Large intestine (tissue), 3 donors: ENCODE measurements around the gene SORBS2. TPM values are rescaled to one million over a fixed set of nuclear protein-coding genes. Genes with fewer than 3 reads are reported as not detected.

Experiments
- DNase-seq, 2 donors: peaks; one replicate each; pipeline versions ENCODE4 v3.0.0 to v3.0.0-alpha.2; 2013
- H3K27ac ChIP-seq: one replicate; pipeline ENCODE4 v1.5.1; 2013; ENCODE audit warnings: low read length
- H3K27me3 ChIP-seq: 2 replicates; pipeline ENCODE4 v1.6.1; 2013; ENCODE audit warnings: low read length; ENCODE audit not compliant: control insufficient read depth, insufficient read depth
- H3K36me3 ChIP-seq: 2 replicates; pipeline ENCODE4 v1.6.1; 2013; ENCODE audit warnings: low read length; ENCODE audit not compliant: control insufficient read depth, insufficient read depth
- H3K4me1 ChIP-seq: one replicate; pipeline ENCODE4 v1.6.1; 2013; ENCODE audit warnings: low read length; ENCODE audit not compliant: control insufficient read depth, insufficient read depth
- H3K4me3 ChIP-seq: one replicate; pipeline ENCODE4 v1.5.1; 2013; ENCODE audit warnings: low read length
- H3K9me3 ChIP-seq: one replicate; pipeline ENCODE4 v1.6.1; 2013; ENCODE audit warnings: mild to moderate bottlenecking, low read depth, low read length, moderate library complexity; ENCODE audit not compliant: control insufficient read depth
- WGBS: methylation state at CpG from one replicate; pipeline ENCODE4 v1.1.5; 2013; ENCODE audit warnings: low lambda C conversion rate; ENCODE audit not compliant: insufficient coverage; 5-methylcytosine and 5-hydroxymethylcytosine counted together
- polyA plus RNA-seq: library from polyadenylated mRNA; unstranded; fragments of 120-200 nt; gene quantifications from one replicate; pipeline ENCODE4 v1.2.1, GENCODE V29; 2013

The SORBS2 gene
- polyA plus RNA-seq, 1 donor = 34.4 TPM

GRCh38 chr4:185730387-185730786 lies 81.6 kb downstream of the SORBS2 start:
- WGBS = no CpG with 5 or more reads among the region's 4 CpGs
- Histone ChIP-seq H3K27me3 (no peaks in the 10 kb centered on the region), H3K27ac (no peak overlapping the region), H3K9me3 (peaks cover 2% of the 10 kb centered on the region), H3K4me3 (no peak overlapping the region), H3K36me3 (peaks cover 7% of the 10 kb centered on the region), H3K4me1 (no peaks in the 10 kb centered on the region)
- DNase-seq = no peak

DNA sequence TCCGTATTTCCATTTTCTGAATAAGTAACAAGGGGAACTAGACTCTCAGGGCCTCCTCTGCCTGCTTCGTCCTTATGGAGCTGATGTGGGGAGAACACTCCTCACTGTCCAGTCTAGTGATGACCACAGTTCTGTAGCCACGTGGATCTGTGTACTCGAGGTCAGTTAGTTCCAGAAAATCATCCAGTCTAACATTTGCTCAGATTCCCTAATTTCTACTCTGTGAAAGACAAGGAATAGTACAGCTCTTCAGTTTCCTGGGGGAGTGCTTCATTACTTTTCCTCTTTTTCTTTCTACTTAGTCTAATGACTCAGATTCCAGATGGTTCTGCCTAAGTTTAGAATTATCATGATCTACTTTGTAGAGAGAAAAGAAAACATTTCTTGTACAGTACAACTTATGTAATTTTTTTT lies 82.6 kb downstream of the SORBS2 start:
- Histone ChIP-seq H3K27ac (no peak overlapping the region), H3K36me3 (peaks cover 7% of the 10 kb centered on the region), H3K9me3 (peaks cover 2% of the 10 kb centered on the region), H3K4me1 (no peaks in the 10 kb centered on the region), H3K4me3 (no peak overlapping the region), H3K27me3 (no peaks in the 10 kb centered on the region)
- no CpG with 5 or more reads among the region's 4 CpGs for WGBS
- DNase-seq = no peak

GRCh38 chr4:185728893-185729292 lies 83.1 kb downstream of the SORBS2 start:
- no peak for DNase-seq
- no peak overlapping the region for H3K27ac ChIP-seq
- WGBS = 100% methylated on average over 1 of the region's 2 CpGs
- no peaks in the 10 kb centered on the region for H3K4me1 ChIP-seq
- H3K36me3 ChIP-seq = peaks cover 7% of the 10 kb centered on the region
- H3K4me3 ChIP-seq = no peak overlapping the region
- H3K9me3 ChIP-seq = peaks cover 2% of the 10 kb centered on the region
- no peaks in the 10 kb centered on the region for H3K27me3 ChIP-seq

DNA sequence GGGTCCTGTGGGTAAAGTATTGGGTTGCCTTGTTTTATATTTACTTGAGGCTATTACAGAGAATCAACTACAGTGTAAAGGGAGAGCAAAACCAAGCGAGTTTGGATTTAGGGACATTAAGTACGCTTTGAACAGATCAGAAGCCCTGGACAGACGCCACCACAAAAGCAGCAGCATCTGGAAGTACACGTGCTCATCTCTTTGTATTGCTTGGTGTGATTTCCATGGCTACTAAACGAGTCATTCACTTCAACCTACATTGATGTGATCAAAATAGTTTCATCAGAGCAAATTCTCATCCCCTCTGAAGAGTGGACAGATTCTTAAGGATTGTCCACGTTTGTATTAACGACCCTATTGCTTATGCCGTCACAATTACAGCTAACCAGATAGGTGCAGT lies 85.1 kb downstream of the SORBS2 start:
- 82% methylated on average over 2 of the region's 8 CpGs for WGBS
- H3K4me1 ChIP-seq = no peaks in the 10 kb centered on the region
- no peaks in the 10 kb centered on the region for H3K9me3 ChIP-seq
- H3K27me3 ChIP-seq = no peaks in the 10 kb centered on the region
- no peaks in the 10 kb centered on the region for H3K36me3 ChIP-seq
- DNase-seq = peak in 1 of 2 donors; percentile 21
- H3K27ac ChIP-seq = no peak overlapping the region
- no peak overlapping the region for H3K4me3 ChIP-seq

DNA sequence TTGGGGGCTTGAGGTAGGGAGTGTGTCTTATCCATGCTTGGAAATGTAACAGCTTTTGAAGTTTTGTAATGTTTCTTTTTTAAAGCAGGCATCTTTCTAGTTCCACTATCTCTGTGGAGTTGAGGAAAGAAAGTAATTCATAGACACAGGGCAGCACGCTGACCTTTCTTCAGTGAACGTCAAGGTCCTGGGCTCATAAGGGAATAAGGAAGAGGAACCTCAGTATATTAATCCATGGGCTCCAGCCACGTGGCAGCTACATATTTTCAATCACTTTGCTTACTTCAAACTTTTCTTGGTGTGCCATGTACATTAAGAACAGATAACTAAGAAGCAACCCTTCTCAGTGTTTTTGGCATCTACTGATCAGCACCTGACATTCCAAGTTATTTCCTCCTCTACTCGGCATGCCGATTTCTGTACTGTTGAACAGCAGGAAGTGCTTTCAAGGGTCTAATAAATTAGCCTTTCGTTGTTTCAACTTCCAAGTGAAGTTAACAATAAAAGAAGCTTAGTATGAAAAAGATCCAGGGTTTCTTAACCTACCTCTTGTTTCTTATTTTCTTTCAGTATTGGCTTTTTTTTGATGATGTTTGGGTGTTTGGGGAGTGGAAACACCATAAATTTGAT lies 88.2 kb downstream of the SORBS2 start:
- DNase-seq = peak in 1 of 2 donors; percentile 11
- H3K4me3 ChIP-seq = no peak overlapping the region
- no peaks in the 10 kb centered on the region for H3K27me3 ChIP-seq
- peaks cover 5% of the 10 kb centered on the region for H3K4me1 ChIP-seq
- 60% methylated on average over 3 of the region's 6 CpGs for WGBS
- H3K36me3 ChIP-seq = no peaks in the 10 kb centered on the region
- H3K9me3 ChIP-seq = no peaks in the 10 kb centered on the region
- no peak overlapping the region for H3K27ac ChIP-seq

DNA sequence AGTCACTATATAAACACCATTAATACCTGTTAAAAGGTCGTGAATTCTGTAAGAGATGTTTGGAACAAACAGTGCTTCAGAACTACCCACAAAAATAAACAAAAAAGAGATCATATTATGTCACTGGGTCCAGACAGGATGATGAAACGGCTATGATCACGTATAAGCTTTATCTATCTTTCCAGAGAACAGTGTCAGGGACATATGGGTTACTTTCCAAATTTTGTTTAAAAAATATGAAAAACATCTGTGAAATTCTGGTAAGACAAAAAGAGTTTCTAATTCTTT lies 90.0 kb downstream of the SORBS2 start:
- H3K27ac ChIP-seq = no peak overlapping the region
- peaks cover 8% of the 10 kb centered on the region for H3K4me1 ChIP-seq
- H3K9me3 ChIP-seq = no peaks in the 10 kb centered on the region
- no peak for DNase-seq
- H3K36me3 ChIP-seq = no peaks in the 10 kb centered on the region
- no peaks in the 10 kb centered on the region for H3K27me3 ChIP-seq
- WGBS = 70% methylated on average over 2 of the region's 3 CpGs
- H3K4me3 ChIP-seq = no peak overlapping the region

- Histone ChIP-seq H3K9me3 (no peaks in the 10 kb centered on the region), H3K36me3 (no peaks in the 10 kb centered on the region), H3K27me3 (no peaks in the 10 kb centered on the region), H3K4me1 (peaks cover 8% of the 10 kb centered on the region), H3K27ac (no peak overlapping the region), H3K4me3 (no peak overlapping the region)
- peak in 1 of 2 donors; percentile 26 for DNase-seq
- WGBS = 69% methylated on average over 2 of the region's 12 CpGs
Observed at GRCh38 chr4:185721190-185722028, 90.6 kb downstream of the SORBS2 start.

DNA sequence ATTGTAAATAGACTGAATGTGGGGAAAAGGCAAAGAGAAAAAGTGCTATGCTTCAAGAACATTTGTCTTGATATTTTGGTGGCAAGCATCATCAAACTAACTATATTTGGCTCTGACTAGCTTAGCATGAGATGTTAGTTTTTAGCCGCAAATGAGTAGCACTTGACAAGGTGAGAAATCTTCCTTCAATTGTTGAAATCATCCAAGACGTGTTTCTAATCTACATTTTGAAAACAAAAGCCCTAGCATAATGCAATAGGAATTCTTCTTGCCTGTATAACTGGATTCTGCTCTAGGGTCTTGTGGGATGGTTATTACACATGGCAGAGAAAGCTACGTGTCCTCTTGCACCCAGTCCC lies 92.5 kb downstream of the SORBS2 start:
- Histone ChIP-seq H3K9me3 (no peaks in the 10 kb centered on the region), H3K27ac (no peak overlapping the region), H3K4me3 (no peak overlapping the region), H3K27me3 (no peaks in the 10 kb centered on the region), H3K36me3 (no peaks in the 10 kb centered on the region), H3K4me1 (peaks cover 8% of the 10 kb centered on the region)
- WGBS = no CpG with 5 or more reads among the region's 3 CpGs
- DNase-seq = no peak

DNA sequence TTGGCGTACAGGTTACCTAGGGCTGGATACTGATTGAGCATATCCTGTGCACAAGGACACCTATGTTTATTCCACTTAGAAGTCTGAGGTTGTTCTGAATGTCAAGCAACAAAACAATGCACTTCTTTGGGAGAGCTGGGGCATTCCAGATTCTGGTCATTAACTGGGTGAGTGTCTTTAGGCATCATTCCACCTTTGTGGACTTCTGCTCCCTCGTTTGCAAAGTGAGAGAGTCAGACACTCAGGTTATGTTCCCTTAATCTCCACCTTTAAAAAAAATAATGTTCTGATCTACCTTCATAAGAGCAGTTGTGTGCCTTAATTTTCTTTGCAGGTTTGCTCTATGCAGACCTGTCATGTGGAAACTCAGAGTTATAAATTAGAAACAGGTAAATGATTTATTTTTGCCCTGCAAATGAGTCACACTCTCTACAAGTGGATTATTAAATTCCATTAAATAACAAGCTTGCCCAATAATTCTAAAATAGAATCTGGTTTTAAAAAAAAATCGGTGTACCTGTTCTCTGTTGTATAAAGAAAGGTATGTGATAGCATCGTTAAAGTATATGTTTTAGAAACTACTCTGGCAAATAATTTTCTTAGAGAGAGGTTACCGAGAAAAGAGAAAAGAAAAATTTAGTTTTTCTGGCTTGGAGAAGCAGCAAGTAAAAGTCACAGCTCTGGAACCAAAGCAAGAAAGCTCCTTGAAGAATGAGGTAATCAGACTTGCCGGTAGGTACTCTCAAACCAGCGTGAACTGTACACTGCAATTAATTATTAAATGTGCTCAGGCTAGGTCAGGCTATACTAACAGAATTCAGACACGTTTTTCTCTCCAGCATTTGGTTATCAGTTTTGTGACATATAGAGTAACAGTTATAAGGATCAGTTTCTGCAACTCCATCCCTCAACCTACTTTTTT lies 93.2 kb downstream of the SORBS2 start:
- H3K4me1 ChIP-seq = peaks cover 11% of the 10 kb centered on the region
- DNase-seq = peak in 1 of 2 donors; percentile 31
- WGBS = 80% methylated on average over 1 of the region's 8 CpGs

DNA sequence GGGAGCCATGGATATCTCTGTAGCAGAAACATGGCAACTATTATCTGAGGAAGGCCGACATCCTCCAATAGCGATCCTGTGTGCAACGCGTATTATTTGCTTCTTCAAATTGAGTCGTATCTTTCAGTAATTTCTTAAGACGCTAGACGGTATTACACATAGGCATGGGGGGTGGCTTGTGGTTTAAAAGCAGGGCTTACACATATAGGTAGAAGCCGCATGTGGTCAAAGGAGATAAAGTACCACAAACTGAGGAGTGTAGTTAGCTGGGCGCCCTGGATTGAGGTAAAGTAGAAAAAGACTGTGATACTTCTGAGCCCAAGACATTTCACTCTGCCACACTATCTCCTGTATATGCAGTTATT lies 94.6 kb downstream of the SORBS2 start:
- 80% methylated on average over 3 of the region's 9 CpGs for WGBS
- Histone ChIP-seq H3K9me3 (no peaks in the 10 kb centered on the region), H3K4me3 (no peak overlapping the region), H3K4me1 (peaks cover 24% of the 10 kb centered on the region), H3K36me3 (no peaks in the 10 kb centered on the region), H3K27me3 (no peaks in the 10 kb centered on the region), H3K27ac (no peak overlapping the region)
- DNase-seq = no peak

More for the DNA sequence above, 93.2 kb downstream of the SORBS2 start:
- no peaks in the 10 kb centered on the region for H3K36me3 ChIP-seq
- H3K27ac ChIP-seq = no peak overlapping the region
- H3K9me3 ChIP-seq = no peaks in the 10 kb centered on the region
- H3K4me3 ChIP-seq = no peak overlapping the region
- H3K27me3 ChIP-seq = no peaks in the 10 kb centered on the region
